ENCODE results near the gene FAM89B.
"Not testable (repeated sequence)": the region's sequence is repeated elsewhere in the genome, so short reads cannot be mapped to it uniquely, and the experiment has no call there.

The FAM89B gene

DNA sequence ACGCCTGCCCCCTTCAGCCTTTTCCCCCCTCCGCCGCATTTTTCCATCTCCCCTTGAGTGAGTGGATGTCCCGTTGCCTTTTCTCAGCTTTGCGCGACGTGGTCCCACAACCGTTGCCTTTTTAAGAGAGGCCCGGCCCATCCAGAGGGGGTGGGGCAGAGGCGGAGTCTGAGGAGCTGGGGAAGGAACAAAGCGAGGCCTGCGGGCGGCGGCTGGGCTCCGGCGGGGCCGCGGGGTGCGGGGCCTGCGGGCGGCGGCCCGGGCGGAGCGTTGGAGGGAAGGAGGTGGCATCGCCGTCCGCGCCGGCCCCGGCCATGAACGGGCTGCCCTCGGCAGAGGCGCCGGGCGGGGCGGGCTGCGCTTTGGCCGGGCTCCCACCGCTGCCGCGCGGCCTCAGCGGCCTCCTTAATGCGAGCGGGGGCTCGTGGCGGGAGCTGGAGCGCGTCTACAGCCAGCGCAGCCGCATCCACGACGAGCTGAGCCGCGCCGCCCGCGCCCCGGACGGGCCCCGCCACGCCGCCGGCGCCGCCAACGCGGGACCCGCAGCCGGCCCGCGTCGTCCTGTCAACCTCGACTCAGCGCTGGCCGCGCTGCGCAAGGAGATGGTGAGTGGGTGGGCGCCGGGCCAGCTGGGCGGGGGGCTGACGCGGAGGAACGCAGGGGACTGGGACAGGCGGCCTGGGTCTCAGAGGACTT lies at the start of gene FAM89B:
TSS of gene FAM89B (plus strand) at position 183 of the 696 bp plus-strand sequence. CDS start at position 315, 132 bp downstream.
- Mint-ChIP-seq H3K4me3 (peak within 1 kb of the TSS; percentile 99), H3K27ac (peak within 1 kb of the TSS; percentile 98), H3K9me3 (no peaks in the 10 kb centered on the region), H3K4me1 (peaks cover 50% of the 10 kb centered on the region), H3K27me3 (no peaks in the 10 kb centered on the region), H3K36me3 (peaks cover 6% of the 10 kb centered on the region)
- DNase-seq (ENCODE audit: low spot score in 2 of 2) (peak; percentile 76 to 80), ATAC-seq (ENCODE audit: low read depth) (peak; percentile 10)

DNA sequence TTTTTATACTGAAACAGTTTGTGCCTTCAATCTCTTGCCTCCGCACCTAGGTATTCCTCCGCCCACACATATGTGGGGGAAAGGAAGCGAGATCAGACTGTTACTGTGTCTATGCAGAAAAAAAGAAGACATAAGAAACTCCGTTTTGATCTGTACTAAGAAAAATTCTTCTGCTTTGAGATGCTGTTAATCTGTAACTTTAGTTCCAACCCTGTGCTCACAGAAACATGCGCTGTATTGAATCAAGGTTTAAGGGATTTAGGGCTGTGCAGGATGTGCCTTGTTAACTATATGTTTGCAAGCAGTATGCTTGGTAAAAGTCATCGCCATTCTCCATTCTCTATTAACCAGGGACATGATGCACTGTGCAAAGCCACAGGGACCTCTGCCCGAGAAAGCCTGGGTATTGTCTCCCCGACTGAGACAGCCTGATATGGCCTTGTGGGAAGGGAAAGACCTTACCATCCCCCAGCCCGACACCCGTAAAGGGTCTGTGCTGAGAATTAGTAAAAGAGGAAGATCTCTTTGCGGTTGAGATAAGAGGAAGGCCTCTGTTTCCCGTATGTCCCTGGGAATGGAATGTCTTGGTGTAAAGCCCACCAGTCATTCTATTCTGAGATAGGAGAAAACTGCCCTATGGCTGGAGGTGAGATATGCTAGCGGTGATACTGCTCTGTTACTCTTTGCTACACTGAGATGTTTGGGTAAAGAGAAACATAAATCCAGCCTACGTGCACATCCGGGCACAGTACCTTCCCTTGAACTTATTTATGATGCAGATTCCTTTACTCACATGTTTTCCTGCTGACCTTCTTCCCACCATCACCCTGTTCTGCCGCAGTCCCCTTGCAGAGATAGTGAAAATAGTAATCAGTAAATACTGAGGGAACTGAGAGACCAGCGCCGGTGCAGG lies 49.4 kb upstream of the FAM89B start:
- ATAC-seq (ENCODE audit: low read depth) = peak; percentile 5
- not testable (repeated sequence) for DNase-seq (ENCODE audit: low spot score in 2 of 2); H3K27me3 Mint-ChIP-seq; H3K9me3 Mint-ChIP-seq; H3K36me3 Mint-ChIP-seq
- Mint-ChIP-seq H3K4me3 (peak overlapping the region; percentile 77), H3K4me1 (peaks cover 30% of the 10 kb centered on the region), H3K27ac (peak overlapping the region; percentile 78)

DNA sequence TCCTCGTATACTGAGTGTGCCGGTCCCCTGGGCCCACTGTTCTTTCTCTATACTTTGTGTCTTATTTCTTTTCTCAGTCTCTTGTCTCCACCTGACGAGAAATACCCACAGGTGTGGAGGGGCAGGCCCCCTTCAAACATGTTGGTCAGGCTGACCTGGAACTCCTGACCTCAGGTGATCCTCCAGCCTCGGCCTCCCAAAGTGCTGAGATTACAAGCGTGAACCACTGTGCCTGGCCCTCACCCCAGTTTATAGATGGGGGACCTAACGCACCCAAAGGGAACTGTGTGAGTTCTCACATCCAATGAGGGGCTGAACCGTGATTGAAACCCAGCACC lies 48.7 kb upstream of the FAM89B start:
- ATAC-seq (ENCODE audit: low read depth); H3K9me3 Mint-ChIP-seq; DNase-seq (ENCODE audit: low spot score in 2 of 2); H3K36me3 Mint-ChIP-seq; H3K27me3 Mint-ChIP-seq: not testable (repeated sequence)
- peaks cover 30% of the 10 kb centered on the region for H3K4me1 Mint-ChIP-seq
- peak overlapping the region; percentile 78 for H3K27ac Mint-ChIP-seq
- peak overlapping the region; percentile 77 for H3K4me3 Mint-ChIP-seq

DNA sequence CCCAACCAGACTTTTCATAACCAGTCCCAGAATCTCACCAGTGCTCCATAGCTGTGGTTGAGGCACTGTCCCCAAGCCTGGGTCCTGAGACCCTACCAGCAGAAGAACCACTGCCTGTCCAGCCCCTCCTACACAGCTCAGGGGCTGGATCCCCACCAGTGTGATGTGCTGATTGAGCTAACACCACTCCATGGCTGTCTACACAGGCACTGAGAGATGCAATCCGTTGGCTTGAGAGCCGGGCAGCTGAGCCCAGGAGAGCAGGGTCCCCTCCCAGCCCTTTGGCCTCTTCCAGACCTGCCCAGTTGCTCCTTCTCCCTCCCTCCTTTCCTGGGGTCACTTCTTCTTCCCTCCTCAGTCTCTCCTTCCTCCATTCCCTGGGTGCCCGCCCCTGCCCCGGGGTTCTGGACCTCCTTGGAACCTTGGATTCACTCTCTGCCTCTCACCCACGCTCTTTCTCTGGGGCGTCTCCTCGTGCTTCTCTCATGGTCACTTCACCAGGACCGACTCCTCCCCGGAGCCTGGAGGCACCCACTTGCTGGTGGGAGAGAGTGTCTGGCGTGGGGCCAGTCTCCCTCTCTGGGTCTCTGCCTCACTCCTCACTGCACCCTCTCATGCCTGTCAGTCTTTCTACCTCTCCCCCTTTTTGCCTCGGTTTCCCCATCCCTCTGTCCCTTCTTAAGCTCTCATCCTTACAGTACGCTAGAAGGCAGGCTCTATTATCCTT lies 48.2 kb upstream of the FAM89B start:
- DNase-seq (ENCODE audit: low spot score in 2 of 2) (no peak), ATAC-seq (ENCODE audit: low read depth) (peak; percentile 3)
- peaks cover 33% of the 10 kb centered on the region for H3K4me1 Mint-ChIP-seq
- no peaks in the 10 kb centered on the region for H3K9me3 Mint-ChIP-seq
- peak overlapping the region; percentile 68 for H3K4me3 Mint-ChIP-seq
- peaks cover 2% of the 10 kb centered on the region for H3K36me3 Mint-ChIP-seq
- peak overlapping the region; percentile 78 for H3K27ac Mint-ChIP-seq
- no peaks in the 10 kb centered on the region for H3K27me3 Mint-ChIP-seq

DNA sequence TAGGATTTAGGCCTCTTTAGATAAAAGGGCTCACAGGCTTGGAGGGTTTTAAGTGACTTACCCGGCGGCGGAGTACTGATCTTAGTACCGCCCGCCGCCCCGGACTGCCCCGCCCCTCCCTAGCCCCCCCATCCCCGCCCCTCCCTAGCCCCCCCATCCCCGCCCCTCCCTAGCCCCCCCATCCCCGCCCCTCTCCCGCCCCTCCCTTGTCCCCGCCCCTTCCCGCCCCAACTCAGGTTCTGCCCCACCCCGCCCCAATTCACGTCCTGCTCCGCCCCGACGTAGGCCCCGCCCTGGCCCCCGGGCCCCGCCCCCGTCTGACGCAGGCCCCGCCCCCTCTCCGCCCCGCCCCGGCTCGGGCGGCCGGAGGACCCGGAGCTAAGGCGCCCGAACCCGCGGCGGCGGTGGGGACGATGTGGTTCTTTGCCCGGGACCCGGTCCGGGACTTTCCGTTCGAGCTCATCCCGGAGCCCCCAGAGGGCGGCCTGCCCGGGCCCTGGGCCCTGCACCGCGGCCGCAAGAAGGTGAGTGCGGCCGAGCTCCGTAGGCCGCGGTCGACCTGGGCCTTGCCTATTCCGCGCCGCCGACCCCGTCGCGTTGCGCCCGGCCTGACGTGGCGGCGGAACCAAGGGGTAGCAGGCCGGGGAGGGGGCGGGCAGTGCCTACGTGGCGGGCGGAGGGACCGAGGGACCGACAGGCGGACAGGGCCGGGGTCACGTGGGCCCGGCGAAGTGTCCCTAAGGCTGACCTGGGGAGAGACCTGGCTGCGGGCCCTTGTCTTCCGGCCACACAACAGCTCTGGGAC lies 47.4 kb upstream of the FAM89B start, which contains the start of gene SCYL1:
TSS of gene SCYL1 (plus strand) at position 343 of the 805 bp plus-strand sequence. CDS start at position 414, 71 bp downstream.
- ATAC-seq (ENCODE audit: low read depth) (peak; percentile 88), DNase-seq (ENCODE audit: low spot score in 2 of 2) (peak; percentile 77 to 82)
- Mint-ChIP-seq H3K27ac (peak within 1 kb of the TSS; percentile 78), H3K4me3 (peak within 1 kb of the TSS; percentile 85), H3K9me3 (no peaks in the 10 kb centered on the region), H3K36me3 (peaks cover 2% of the 10 kb centered on the region), H3K4me1 (peaks cover 33% of the 10 kb centered on the region), H3K27me3 (no peaks in the 10 kb centered on the region)

DNA sequence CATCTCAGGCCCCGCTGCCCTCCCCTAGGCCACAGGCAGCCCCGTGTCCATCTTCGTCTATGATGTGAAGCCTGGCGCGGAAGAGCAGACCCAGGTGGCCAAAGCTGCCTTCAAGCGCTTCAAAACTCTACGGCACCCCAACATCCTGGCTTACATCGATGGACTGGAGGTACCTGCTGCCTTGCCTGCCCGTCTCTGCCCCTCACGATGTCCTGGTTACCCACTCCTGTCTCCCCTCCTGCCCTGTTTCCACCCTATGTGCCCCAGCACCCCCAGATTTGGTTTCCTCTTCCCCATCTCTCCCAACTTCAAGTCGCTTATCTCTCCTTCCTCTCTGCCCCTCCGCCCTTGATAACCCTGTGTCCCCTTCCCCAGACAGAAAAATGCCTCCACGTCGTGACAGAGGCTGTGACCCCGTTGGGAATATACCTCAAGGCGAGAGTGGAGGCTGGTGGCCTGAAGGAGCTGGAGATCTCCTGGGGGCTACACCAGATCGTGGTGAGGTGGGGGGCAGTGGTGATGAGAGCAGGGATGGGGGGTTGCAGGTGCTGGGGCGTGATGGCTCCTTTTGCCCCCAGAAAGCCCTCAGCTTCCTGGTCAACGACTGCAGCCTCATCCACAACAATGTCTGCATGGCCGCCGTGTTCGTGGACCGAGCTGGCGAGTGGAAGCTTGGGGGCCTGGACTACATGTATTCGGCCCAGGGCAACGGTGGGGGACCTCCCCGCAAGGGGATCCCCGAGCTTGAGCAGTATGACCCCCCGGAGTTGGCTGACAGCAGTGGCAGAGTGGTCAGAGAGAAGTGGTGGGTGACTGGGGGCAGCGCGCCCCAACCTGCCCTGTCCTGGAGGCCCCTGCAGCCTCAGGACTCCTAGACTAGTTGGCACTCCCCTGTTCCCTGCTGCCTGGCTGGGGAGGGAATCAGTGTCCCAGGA lies 46.5 kb upstream of the FAM89B start:
- Mint-ChIP-seq H3K9me3 (no peaks in the 10 kb centered on the region), H3K36me3 (peaks cover 2% of the 10 kb centered on the region), H3K27me3 (no peaks in the 10 kb centered on the region), H3K4me3 (peak overlapping the region; percentile 85), H3K4me1 (peaks cover 35% of the 10 kb centered on the region), H3K27ac (peak overlapping the region; percentile 64)
- ATAC-seq (ENCODE audit: low read depth) = peak; percentile 19
- DNase-seq (ENCODE audit: low spot score in 2 of 2) = no peak

DNA sequence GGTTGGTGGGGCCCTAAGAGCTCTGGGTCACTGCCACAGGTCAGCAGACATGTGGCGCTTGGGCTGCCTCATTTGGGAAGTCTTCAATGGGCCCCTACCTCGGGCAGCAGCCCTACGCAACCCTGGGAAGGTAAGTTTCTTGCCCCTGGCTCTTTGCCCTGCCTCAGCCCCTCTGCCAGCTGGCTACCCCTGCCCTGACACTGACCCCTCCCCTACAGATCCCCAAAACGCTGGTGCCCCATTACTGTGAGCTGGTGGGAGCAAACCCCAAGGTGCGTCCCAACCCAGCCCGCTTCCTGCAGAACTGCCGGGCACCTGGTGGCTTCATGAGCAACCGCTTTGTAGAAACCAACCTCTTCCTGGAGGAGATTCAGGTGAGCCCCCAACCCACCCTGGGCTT lies 45.6 kb upstream of the FAM89B start:
- Mint-ChIP-seq H3K27me3 (no peaks in the 10 kb centered on the region), H3K4me3 (peak overlapping the region; percentile 22), H3K27ac (no peak overlapping the region), H3K4me1 (peaks cover 33% of the 10 kb centered on the region), H3K9me3 (no peaks in the 10 kb centered on the region), H3K36me3 (peaks cover 7% of the 10 kb centered on the region)
- DNase-seq (ENCODE audit: low spot score in 2 of 2) = no peak
- ATAC-seq (ENCODE audit: low read depth) = no peak

DNA sequence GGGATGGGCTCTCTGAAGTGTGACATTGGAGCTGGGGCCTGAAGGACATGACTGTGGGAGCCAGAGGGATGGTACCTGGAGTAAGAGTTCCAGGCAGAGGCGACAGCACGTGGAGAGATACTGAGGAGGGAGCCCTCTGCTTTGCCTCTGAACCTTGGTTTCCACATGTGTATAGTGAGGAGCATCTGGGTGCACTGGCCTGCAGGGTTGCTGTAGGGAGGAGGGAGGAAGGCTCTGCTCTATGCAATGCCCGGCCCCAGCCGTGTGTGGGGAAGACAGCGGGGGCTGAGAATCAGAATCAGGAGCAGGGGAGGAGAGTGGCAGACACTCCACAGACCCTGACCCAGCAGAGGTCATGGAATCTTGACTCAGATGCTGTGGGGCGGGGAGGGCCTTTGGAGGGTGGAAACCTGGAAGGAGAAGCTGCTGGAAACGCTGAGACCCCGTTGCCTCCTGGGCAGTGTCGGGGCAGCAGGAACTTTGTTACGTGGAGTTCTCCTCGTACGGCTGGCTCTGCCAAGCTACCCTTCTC lies 43.5 kb upstream of the FAM89B start:
- Mint-ChIP-seq H3K4me1 (peaks cover 17% of the 10 kb centered on the region), H3K4me3 (no peak overlapping the region)
- no peak for ATAC-seq (ENCODE audit: low read depth)

DNA sequence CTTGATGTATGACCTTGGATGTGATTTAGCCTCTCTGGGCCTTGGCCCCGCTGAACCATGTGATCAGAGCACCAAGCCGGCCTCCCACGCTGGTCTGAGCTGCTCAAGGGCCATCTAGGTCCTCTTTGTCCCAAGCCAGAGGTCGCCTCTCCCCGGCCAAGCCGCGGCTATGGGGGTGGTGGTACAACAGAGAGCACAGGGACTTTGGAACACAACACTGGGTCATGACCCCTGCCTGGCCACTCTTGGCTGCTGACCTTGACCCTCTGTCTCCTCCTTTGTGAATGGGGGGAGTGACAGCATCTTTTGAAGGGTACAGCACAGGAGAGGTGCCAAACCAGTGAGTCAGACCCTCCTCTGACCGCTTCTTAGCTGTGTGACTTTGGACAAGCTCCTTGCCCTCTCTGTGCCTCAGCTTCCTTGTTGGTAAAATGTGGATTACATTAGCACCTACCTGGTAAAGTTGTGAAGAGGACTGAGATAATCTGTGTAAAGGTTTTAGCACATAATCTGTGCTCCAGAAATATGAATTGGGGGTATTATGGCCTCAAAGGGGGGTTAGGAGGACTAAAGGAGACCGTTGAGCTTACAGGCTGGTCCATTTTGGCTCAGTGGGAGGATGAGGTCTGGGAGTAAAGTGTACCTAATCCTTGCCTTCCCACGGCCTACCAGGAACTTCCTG lies 42.7 kb upstream of the FAM89B start:
- Mint-ChIP-seq H3K27ac (no peak overlapping the region), H3K4me1 (peaks cover 12% of the 10 kb centered on the region)

More for the DNA sequence above, 43.5 kb upstream of the FAM89B start:
- DNase-seq (ENCODE audit: low spot score in 2 of 2) = no peak
- no peaks in the 10 kb centered on the region for H3K27me3 Mint-ChIP-seq
- no peaks in the 10 kb centered on the region for H3K9me3 Mint-ChIP-seq
- no peak overlapping the region for H3K27ac Mint-ChIP-seq
- peaks cover 9% of the 10 kb centered on the region for H3K36me3 Mint-ChIP-seq

DNA sequence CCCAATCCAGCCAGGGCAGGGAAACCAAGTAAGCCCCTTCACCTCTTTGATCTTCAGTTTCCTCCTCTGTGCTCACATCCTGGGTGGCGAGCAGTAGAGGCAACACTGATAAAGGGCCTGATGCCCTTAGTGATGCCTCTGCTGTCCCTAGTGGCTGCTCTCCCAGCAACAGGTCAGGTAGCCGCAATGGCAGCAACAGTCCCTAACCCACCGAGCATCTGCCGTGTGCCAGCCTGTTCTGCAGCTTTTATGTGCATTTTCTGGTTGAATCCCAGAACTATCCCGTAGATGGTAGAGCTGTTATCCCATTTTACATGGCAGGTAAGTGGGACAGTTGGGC lies 42.2 kb upstream of the FAM89B start:
- Mint-ChIP-seq H3K27ac (no peak overlapping the region), H3K36me3 (peaks cover 9% of the 10 kb centered on the region)

More for the DNA sequence above, 42.7 kb upstream of the FAM89B start:
- Mint-ChIP-seq H3K4me3 (no peak overlapping the region), H3K27me3 (no peaks in the 10 kb centered on the region), H3K36me3 (peaks cover 9% of the 10 kb centered on the region), H3K9me3 (no peaks in the 10 kb centered on the region)
- DNase-seq (ENCODE audit: low spot score in 2 of 2) (no peak), ATAC-seq (ENCODE audit: low read depth) (no peak)

DNA sequence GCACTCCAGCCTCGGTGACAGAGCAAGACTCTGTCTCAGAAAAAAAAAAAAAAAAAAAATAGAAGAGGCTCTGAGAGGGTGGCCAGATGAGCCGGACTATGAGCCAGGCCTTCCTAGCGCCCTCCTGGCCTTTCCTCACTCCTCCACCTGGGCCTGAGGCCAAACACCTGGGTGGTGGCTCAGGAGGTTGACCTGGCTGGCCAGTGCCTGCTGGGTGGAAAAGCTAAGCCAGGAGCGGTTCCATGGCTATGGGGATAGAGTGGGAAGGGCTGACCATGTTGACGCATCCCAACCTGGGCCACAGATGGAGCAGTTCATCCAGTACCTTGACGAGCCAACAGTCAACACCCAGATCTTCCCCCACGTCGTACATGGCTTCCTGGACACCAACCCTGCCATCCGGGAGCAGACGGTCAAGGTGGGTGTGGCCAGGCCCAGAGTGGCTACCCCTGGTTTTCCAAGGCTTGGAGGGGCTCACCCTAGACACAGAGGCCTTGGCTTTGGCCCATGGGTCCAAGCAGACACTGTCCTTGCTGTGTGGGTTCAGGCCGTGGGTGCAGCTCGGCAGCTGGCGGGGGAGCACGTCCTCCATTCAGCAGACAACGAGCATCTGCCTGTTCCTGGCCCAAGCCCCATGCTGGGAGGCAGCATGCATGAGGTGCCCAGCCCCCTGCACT lies 39.8 kb upstream of the FAM89B start:
- DNase-seq (ENCODE audit: low spot score in 2 of 2) (no peak), ATAC-seq (ENCODE audit: low read depth) (no peak)
- H3K27me3 Mint-ChIP-seq = no peaks in the 10 kb centered on the region
- peaks cover 11% of the 10 kb centered on the region for H3K36me3 Mint-ChIP-seq
- peaks cover 7% of the 10 kb centered on the region for H3K4me1 Mint-ChIP-seq
- H3K9me3 Mint-ChIP-seq = no peaks in the 10 kb centered on the region
- H3K4me3 Mint-ChIP-seq = no peak overlapping the region
- no peak overlapping the region for H3K27ac Mint-ChIP-seq

More for the DNA sequence above, 42.2 kb upstream of the FAM89B start:
- H3K27me3 Mint-ChIP-seq = no peaks in the 10 kb centered on the region
- no peaks in the 10 kb centered on the region for H3K9me3 Mint-ChIP-seq
- H3K4me1 Mint-ChIP-seq = peaks cover 13% of the 10 kb centered on the region
- no peak for DNase-seq (ENCODE audit: low spot score in 2 of 2)
- ATAC-seq (ENCODE audit: low read depth) = peak; percentile 48
- H3K4me3 Mint-ChIP-seq = no peak overlapping the region
